NK-92 treated with Interleukin-12 subunit alpha and Interleukin-12 subunit beta, amount 100 ng/mL, for 24 hours (cell line): Measurements from ENCODE around the gene COG1.

Experiments used
- DNase-seq: peaks from one replicate; lab custom pipeline; 2025; lab: John Stamatoyannopoulos, UW

Gene COG1

GRCh38 chr17:73228748-73229236 lies 35.9 kb downstream of the COG1 start:
- peak; percentile 62 for DNase-seq

DNA sequence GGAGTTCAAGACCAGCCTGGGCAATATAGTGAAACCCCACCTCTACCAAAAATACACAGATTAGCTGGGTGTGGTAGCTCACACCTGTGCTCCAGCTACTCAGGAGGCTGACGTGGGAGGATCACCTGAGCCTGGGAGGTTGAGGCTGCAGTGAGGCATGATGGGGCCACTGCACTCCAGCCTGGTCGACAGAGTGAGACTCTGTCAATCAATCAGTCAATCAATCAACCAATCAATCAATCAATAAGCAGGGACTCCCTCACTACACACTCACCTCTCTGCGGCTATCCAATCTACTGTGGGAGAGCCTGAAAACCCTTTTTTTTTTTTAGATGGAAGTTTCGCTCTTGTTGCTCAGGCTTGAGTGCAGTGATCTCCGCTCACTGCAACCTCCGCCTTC lies 37.2 kb downstream of the COG1 start:
- no peak for DNase-seq

- no peak for DNase-seq
These were observed 38.5 kb downstream of the COG1 start for GRCh38 chr17:73231395-73231794.

- peak; percentile 93 for DNase-seq
These were observed 39.2 kb downstream of the COG1 start for GRCh38 chr17:73231841-73232586.

GRCh38 chr17:73232587-73233373 lies 39.9 kb downstream of the COG1 start:
- DNase-seq, result no peak

DNA sequence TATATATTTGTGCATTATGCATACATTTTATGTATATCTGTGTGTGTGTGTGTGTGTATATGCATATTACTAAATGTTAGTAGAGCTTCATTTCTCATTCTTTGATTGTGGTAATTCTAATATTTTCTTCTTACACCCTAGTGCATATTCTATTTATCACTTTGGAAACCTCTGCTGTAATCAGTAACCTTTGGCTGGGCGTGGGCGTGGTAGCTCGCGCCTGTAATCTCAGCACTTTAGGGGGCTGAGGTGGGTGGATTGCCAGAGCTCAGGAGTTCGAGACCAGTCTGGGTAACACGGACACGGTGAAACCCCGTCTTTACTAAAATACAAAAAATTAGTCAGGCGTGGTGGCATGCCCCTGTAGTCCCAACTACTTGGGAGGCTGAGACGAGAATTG lies 41.9 kb downstream of the COG1 start:
- DNase-seq, result no peak

- no peak for DNase-seq
These were observed 44.9 kb downstream of the COG1 start for GRCh38 chr17:73237714-73238113.

GRCh38 chr17:73240561-73240960 lies 47.7 kb downstream of the COG1 start:
- DNase-seq, result no peak

GRCh38 chr17:73247726-73248125 lies 54.9 kb downstream of the COG1 start:
- no peak for DNase-seq

GRCh38 chr17:73248532-73248931 lies 55.7 kb downstream of the COG1 start:
- DNase-seq, result no peak

DNA sequence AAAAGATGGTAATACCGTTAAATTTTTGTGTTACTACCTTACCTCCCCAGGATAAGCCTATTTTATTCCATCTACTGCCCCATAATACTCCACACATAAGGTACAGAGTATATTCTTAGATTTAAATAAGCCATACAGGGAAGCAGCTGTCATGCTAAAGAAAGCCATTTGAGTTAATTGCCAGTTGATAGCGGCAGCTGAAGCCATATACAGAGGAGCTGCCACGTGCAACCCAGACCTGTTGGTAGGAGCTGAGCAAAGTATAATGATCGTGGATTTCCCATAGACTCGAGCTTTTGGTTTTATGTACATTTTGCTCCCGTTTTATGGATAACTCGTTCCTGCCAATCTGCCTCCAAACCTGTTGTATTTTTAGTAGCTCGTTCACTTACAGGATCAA lies 56.8 kb downstream of the COG1 start:
- no peak for DNase-seq

- no peak for DNase-seq
These were observed 58.2 kb downstream of the COG1 start for GRCh38 chr17:73250851-73251640.

GRCh38 chr17:73251871-73252270 lies 59.0 kb downstream of the COG1 start:
- DNase-seq, result no peak

DNA sequence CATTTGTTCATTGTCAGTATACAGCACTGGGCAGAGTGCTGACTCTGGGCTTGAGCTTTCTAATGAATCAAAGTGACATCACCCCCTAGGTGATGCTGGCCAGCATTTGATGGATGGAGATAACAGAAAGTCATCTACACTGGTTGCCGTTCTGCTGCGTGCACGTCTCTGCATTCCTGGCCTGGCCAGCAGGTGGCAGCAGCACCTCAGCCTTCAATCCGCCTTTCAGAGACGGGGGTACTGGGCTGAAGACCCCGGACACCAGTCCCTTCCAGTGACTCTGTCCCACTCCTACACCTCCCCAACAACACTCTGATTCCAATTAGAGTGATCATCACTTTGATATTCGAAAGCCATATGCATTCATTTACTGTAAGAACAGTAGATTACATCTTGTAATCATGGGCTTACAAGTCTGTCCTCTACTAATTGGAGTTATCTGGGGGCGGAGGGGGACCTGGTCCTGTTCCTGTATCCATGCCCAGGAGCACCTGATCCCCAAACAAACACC lies 62.9 kb downstream of the COG1 start:
- DNase-seq, result peak; percentile 43

DNA sequence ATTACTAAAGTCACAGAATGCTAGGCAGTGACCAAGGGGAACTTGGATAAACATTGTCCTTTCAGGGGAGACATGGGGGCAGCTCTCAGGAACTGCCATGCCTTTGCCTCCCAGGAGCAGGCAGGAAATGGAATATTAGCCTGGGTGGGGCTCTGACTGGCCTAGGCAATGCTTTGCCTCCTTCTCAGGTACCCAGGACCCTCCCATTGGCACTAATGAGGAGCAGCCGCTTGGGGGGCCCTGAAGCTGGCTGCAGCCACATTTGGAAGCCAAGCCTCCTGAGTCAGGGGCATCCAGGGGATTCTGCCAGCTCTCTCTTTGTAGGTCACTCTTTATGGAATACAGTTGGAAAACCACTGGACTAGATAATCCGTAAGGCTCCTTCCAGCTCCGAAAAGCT lies 63.4 kb downstream of the COG1 start:
- no peak for DNase-seq

GRCh38 chr17:73257516-73257915 lies 64.7 kb downstream of the COG1 start:
- no peak for DNase-seq
